Heart left ventricle (tissue), 13 donors: Measurements from ENCODE around the gene ZNF668.

Source experiments
- CTCF ChIP-seq, 12 donors: fragments of 200-600 bp; sonication (generic) in 4 of 12; IDR thresholded peaks; one replicate each; pipeline versions ENCODE4 v1.5.0 to v1.8.0; 2018 to 2022; ENCODE audit warnings: antibody characterized with exemption in 12 of 12, mild to moderate bottlenecking in 5 of 12
- POLR2A ChIP-seq, 2 donors: fragments of 450-650 bp; IDR thresholded peaks; one replicate each; pipeline ENCODE4 v1.6.1; 2017; ENCODE audit warnings: antibody characterized with exemption in 2 of 2, mild to moderate bottlenecking in 2 of 2, moderate library complexity in 2 of 2
- donor health status: ischemic (EF 13 %, LVEDD 7.1; RV severe dilation, severe dysfunction).
- donor health status: DM: no; HTN: yes; CAD: no.
- donor health status: DM: no; HTN: no; CAD: no.
- donor health status: ischemic (EF 25% LVEDD 6.9; RV normal size, moderate dysfunction).
- donor health status: ischemic (EF 25% LVEDD 5.7; RV mildly dilated, moderate dysfunction).
- donor health status: ischemic (EF 35%, LVEDD 5.7; RV mildly dilated, moderate dysfunction).
- donor health status: nonischemic (EF 11% LVEDD 7.7; RV severe dilation, severe dysfunction).
- donor health status: DM: yes; HTN: yes; CAD: no.
- donor health status: PGD.
- donor health status: ischemic (EF 29% LVEDD 5.4; RV normal size, mild dysfunction).
- donor health status: nonischemic (EF 23%, LVEDD 6.1; RV moderate dilation, normal function).

- TF ChIP-seq CTCF (IDR thresholded peaks at IDR 0.05), result no peak
- no peak for TF ChIP-seq POLR2A (IDR thresholded peaks at IDR 0.05)
Measured at GRCh38 chr16:31064882-31065461, 9.1 kb downstream of the ZNF668 start.
